NT2/D1 (cell line): ENCODE data around the gene EEF1A1.

ENCODE experiments used
- YY1 ChIP-seq: IDR thresholded peaks from 2 replicates; pipeline ENCODE4 v1.6.1; 2011; ENCODE audit not compliant: insufficient read length, insufficient read depth
- ZNF274 ChIP-seq: IDR thresholded peaks from 2 replicates; pipeline ENCODE4 v1.6.1; 2011; ENCODE audit warnings: mild to moderate bottlenecking, low read depth, low read length

DNA sequence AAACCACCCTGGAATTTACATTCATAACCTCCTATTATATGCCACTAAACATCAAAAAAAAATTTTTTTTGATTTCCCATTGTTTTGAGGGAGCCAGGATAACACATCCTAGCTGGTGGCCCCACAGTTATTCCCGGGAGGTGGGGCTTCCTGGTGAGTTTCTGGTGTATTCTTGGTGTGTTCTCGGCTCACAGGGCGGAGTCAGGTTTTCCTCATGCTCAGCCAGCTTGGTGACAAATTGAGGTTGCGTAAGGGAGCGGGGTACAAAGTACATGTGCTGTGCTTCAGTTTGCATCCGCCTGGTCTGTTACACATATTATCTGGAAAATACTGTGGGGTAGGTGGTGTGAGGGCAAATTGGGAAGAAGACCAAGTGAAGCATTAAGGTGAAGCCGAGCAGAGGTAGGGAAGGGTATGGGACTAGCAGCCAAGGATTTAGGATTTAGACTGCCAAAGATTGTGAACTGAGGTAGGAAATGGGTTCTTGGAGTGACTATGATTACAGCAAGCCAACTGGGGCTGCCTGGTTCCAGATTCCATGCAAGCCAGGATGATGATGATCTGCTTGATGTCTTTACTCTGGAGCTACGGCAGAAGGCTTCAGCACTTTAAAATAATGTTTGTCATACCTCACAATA lies 46.2 kb upstream of the EEF1A1 start:
- TF ChIP-seq YY1, result no peak
- TF ChIP-seq ZNF274, result no peak
